Measurements from ENCODE around the gene FBXO21.

- TF ChIP-seq CTCF (IDR thresholded peaks at IDR 0.05) = no peak
- no peak for TF ChIP-seq POLR2A (IDR thresholded peaks at IDR 0.05)
- TF ChIP-seq EP300 (IDR thresholded peaks at IDR 0.05) = no peak
Measured at GRCh38 chr12:117171499-117172162, 18.6 kb downstream of the FBXO21 start.
